HG03354 (cell line): ENCODE data around the gene SDCBP2.

ENCODE experiments used
- ATAC-seq: cut with Tn5 transposase; IDR thresholded peaks from one replicate; pipeline ENCODE4 v1.9.1; 2021; ENCODE audit warnings: mild to moderate bottlenecking; ENCODE audit not compliant: unreplicated experiment, poor library complexity, severe bottlenecking

Gene SDCBP2

GRCh38 chr20:1328680-1329330, at the start of gene SDCBP2:
Gene SDCBP2, minus strand, starts transcription at chr20:1329139. Its CDS starts 8,723 bp downstream, at chr20:1320416.
- no peak for ATAC-seq

GRCh38 chr20:1378735-1379125, 49.8 kb upstream of the SDCBP2 start:
- no peak for ATAC-seq

GRCh38 chr20:1377984-1378734, 49.2 kb upstream of the SDCBP2 start:
- ATAC-seq: no peak

- ATAC-seq: no peak
These were observed 48.5 kb upstream of the SDCBP2 start for GRCh38 chr20:1377341-1377871.

- no peak for ATAC-seq
These were observed 47.7 kb upstream of the SDCBP2 start for GRCh38 chr20:1376408-1377270.

- ATAC-seq: no peak
These were observed 47.1 kb upstream of the SDCBP2 start for GRCh38 chr20:1376007-1376406.

GRCh38 chr20:1375515-1375914, 46.6 kb upstream of the SDCBP2 start:
- no peak for ATAC-seq

GRCh38 chr20:1374246-1374645, 45.3 kb upstream of the SDCBP2 start:
- no peak for ATAC-seq

GRCh38 chr20:1373614-1374013, 44.7 kb upstream of the SDCBP2 start:
- ATAC-seq: no peak

- ATAC-seq: no peak
These were observed 44.1 kb upstream of the SDCBP2 start for GRCh38 chr20:1373036-1373435.

- no peak for ATAC-seq
These were observed 43.0 kb upstream of the SDCBP2 start for GRCh38 chr20:1371830-1372539.

- ATAC-seq: no peak
These were observed 42.4 kb upstream of the SDCBP2 start for GRCh38 chr20:1371202-1371782.

- ATAC-seq: no peak
These were observed 41.7 kb upstream of the SDCBP2 start for GRCh38 chr20:1370548-1371110.

- ATAC-seq: no peak
These were observed 41.0 kb upstream of the SDCBP2 start for GRCh38 chr20:1369970-1370369.

GRCh38 chr20:1368448-1369199, 39.7 kb upstream of the SDCBP2 start:
- ATAC-seq: no peak

GRCh38 chr20:1367479-1367878, 38.5 kb upstream of the SDCBP2 start:
- no peak for ATAC-seq

GRCh38 chr20:1364106-1364505, 35.2 kb upstream of the SDCBP2 start:
- no peak for ATAC-seq

- ATAC-seq: no peak
These were observed 34.6 kb upstream of the SDCBP2 start for GRCh38 chr20:1363522-1363921.
